GM12873 (cell line): ENCODE measurements around the gene GMPR.

Experiments
- CTCF ChIP-seq: IDR thresholded peaks from 2 replicates; pipeline ENCODE4 v1.5.1; 2012; ENCODE audit warnings: low read depth, mild to moderate bottlenecking, moderate library complexity, low read length, control low read depth; ENCODE audit not compliant: insufficient read depth; ENCODE audit errors: missing control alignments

GMPR gene

GRCh38 chr6:16243664-16244063, 5.3 kb downstream of the GMPR start:
- TF ChIP-seq CTCF: no peak

DNA sequence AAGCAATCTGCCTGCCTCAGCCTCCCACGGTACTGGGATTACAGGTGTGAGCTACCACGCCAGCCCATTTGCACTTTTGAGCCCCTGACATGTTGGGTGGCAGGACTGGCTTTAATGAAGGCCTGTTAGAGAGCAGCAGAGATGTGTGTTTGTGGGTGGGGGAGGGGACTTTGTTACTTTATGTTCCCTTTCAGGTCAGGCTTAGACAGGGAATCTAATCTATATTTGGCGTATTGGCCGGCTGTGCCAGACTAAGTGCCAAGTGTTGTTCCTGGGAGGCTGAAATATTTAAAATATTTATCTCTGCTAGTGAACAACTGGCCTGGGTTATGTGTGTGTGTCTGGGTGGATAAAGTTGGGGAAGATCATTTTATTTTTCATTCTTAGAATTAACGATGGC, 6.1 kb downstream of the GMPR start:
- TF ChIP-seq CTCF: no peak

DNA sequence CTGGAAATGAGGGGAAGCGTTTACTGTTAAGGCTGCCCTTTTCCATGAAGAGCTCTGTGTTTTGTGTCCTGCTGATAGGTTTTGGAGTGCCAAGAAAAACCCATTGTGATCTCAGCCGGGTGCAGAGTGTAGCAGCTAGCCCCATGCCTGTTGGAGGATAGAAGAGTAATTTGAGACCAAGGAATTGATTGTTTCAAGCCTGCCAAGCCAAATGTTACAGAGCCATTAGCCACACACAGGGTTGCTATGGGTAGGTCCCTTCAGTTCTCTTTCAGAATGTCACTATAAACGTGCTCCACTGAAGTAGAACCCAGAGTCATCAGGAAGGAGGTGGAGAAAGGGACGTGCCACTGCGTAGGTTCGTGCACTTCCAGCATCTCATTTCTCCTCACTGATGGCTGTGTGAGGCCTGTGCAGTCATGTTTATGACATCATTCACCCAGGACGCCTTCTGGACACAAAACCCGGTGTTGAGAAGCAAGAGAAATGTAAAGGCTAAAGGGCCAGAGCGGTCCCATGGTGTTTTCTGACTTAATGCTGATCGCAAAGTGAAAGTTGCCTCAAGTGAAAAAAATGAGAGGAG, 6.6 kb downstream of the GMPR start:
- TF ChIP-seq CTCF: no peak

DNA sequence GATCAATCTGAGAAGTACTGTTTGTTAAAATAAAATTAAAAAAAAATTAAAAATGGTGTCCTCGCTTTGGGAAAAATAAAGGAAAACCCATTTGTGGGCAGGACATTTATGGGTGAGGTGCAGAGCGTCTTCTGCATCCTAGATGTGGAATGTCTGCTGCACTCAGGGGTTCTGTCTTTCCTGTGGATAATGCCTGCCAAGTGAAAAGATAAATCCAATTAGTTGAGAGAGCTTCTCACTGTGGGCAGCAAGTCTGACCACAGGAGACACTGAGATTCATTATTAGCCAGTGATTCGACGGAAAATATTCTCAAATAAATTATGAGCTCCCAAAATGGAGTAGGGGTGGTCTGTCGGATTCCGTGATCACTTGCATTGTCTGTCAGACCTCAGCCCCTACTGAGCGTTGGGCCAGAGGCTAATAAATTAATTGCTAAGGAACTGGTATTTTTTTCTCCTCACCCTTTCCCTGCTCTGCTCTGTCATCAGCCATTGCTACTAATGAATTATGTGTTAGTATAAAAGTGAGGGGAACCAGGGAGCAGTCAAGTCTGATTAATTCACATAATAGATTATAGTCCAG, 10.0 kb downstream of the GMPR start:
- no peak for TF ChIP-seq CTCF

DNA sequence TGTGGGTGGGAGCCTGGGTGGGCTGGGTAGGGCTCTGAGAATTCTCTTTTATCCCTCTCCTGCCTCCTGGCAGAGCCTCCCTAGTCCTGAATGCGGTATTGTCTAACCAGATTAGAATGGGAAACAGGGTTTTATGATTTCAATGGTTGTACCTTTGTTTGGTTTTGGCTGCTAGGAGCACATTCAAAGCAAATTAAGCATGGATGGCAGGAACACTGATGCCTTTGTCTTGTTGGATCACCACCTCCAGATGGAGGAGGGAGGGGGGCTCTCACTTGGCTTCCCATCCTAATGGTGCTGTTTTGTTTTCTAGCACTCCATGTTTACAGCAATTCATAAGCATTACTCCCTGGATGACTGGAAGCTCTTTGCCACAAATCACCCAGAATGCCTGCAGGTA, 11.6 kb downstream of the GMPR start:
- no peak for TF ChIP-seq CTCF

GRCh38 chr6:16251706-16252105, 13.3 kb downstream of the GMPR start:
- no peak for TF ChIP-seq CTCF

- no peak for TF ChIP-seq CTCF
These were observed 14.4 kb downstream of the GMPR start for GRCh38 chr6:16252686-16253299.
